Activated CD4-positive, CD25-positive, alpha-beta regulatory T cell treated with anti-CD3 and anti-CD28 coated beads, Interleukin-2, amount 50 U/mL, for 16 hours (primary cell): ENCODE measurements around the gene GAK.

Experiments
- DNase-seq: peaks from one replicate; pipeline ENCODE4 v3.0.0-alpha.2; 2020; ENCODE audit warnings: low read depth, low spot score

Gene GAK

GRCh38 chr4:890036-890695 lies 42.0 kb downstream of the GAK start:
- no peak for DNase-seq

GRCh38 chr4:889516-889915 lies 42.6 kb downstream of the GAK start:
- no peak for DNase-seq

- no peak for DNase-seq
Measured at GRCh38 chr4:888029-888428, 44.1 kb downstream of the GAK start.

- DNase-seq = no peak
Measured at GRCh38 chr4:887034-887763, 44.9 kb downstream of the GAK start.

GRCh38 chr4:886244-886643 lies 45.9 kb downstream of the GAK start:
- DNase-seq = no peak

GRCh38 chr4:885353-885752 lies 46.8 kb downstream of the GAK start:
- no peak for DNase-seq

GRCh38 chr4:884896-885295 lies 47.2 kb downstream of the GAK start:
- no peak for DNase-seq

GRCh38 chr4:884259-884658 lies 47.9 kb downstream of the GAK start:
- DNase-seq = no peak

GRCh38 chr4:883377-884095 lies 48.6 kb downstream of the GAK start:
- no peak for DNase-seq

- no peak for DNase-seq
Measured at GRCh38 chr4:882646-883045, 49.5 kb downstream of the GAK start.

- no peak for DNase-seq
Measured at GRCh38 chr4:881709-882108, 50.4 kb downstream of the GAK start.

GRCh38 chr4:880684-881405 lies 51.3 kb downstream of the GAK start:
- no peak for DNase-seq

GRCh38 chr4:879729-880077 lies 52.4 kb downstream of the GAK start:
- peak; percentile 31 for DNase-seq

- no peak for DNase-seq
Measured at GRCh38 chr4:878796-879728, 53.1 kb downstream of the GAK start.

GRCh38 chr4:877502-877901 lies 54.6 kb downstream of the GAK start:
- DNase-seq = no peak

GRCh38 chr4:876780-877179 lies 55.3 kb downstream of the GAK start:
- no peak for DNase-seq

GRCh38 chr4:875818-876423 lies 56.2 kb downstream of the GAK start:
- DNase-seq = no peak

GRCh38 chr4:874971-875817 lies 56.9 kb downstream of the GAK start:
- DNase-seq = no peak

- DNase-seq = no peak
Measured at GRCh38 chr4:874056-874455, 58.1 kb downstream of the GAK start.
